HG03060 (cell line): ENCODE measurements around the gene ZSCAN32.

Source experiments
- ATAC-seq: cut with Tn5 transposase; IDR thresholded peaks from one replicate; pipeline ENCODE4 v1.9.1; 2021; ENCODE audit warnings: low read depth, moderate number of reproducible peaks; ENCODE audit not compliant: unreplicated experiment

ZSCAN32 gene

GRCh38 chr16:3400779-3401688 lies at the start of gene ZSCAN32, which contains the start of gene ZNF174:
TSS of gene ZSCAN32 (minus strand) at chr16:3401004. CDS start at chr16:3397557, 3,447 bp downstream.
TSS of gene ZNF174 (plus strand) at chr16:3401215. CDS start at chr16:3402005, 790 bp downstream.
- ATAC-seq: peak; percentile 96

- ATAC-seq: peak; percentile 23
Observed at GRCh38 chr16:3444032-3444388, 43.2 kb upstream of the ZSCAN32 start.

DNA sequence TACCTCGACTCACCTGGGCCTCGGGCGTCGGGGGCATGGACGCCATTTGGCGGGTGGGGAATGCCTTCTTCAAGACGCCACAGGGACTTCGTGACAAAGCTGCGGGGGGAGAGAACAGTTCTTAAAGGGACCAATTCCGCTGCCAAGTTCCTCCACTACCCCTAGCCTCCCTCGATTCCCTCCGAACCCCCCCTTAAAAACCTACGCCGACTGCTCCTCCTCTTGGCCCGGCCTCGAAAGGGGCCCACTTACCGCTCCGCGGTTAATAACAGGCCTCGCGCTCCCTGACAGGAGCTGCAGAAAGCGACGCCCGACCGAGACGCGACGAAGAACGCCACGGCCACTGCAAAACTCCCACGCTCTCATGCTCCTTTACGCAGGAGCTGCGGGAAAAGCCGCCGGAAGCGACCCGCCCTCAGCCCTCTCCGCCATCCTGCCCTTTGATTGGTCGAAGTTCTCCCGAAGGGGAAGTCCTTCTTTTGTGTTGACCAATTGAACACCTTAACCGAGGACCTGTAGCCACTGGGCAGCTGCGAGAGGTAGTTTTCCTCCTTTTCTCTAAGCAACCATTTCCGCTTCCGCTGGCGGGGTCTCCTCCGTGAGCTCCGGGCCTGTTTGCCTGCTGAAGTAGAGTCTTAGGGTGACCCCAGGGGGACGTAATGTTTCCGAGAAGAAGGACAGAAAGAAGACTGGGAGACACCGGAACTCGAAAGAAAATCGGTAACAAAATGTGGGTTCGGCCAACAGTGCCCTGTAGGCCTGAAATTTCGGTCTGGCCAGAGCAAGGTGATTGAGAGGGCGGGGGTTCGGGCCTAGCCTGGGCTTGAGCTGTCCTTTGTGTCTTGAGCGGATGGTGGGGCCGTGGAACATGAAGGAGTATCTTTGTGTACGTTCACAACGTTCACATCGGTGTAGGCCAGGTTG lies 42.6 kb upstream of the ZSCAN32 start, which contains the start of the genes NAA60 and ZNF597:
NAA60 (plus strand) TSS at position 573 of the 924 bp plus-strand sequence. CDS start 32,548 bp downstream, outside the sequence.
ZNF597 (minus strand) TSS at position 397 of the 924 bp plus-strand sequence; CDS start at position 46, 351 bp downstream.
- ATAC-seq: peak; percentile 65

- ATAC-seq: no peak
Observed at GRCh38 chr16:3439637-3440036, 38.8 kb upstream of the ZSCAN32 start.

DNA sequence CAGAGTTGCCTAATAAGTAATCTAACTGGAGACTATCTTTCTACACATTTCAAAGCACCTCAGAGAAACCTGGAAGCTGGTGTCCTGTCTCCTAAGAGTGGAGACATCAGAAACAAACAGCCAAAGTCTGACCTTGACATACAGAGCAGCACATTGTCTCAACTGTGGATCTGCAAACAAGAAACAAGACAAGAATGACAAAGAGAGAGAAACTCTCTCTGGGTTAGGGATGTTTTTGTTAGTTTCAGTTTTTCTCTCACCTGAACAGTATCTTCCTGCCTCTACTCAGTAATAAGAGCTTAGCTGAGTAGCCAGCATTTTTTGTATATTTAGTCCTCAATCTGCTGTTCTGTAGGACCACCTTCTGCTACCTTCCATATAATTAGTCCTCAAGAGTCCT lies 33.6 kb upstream of the ZSCAN32 start:
- ATAC-seq: no peak

- ATAC-seq: no peak
Observed at GRCh38 chr16:3431779-3432219, 31.0 kb upstream of the ZSCAN32 start.

DNA sequence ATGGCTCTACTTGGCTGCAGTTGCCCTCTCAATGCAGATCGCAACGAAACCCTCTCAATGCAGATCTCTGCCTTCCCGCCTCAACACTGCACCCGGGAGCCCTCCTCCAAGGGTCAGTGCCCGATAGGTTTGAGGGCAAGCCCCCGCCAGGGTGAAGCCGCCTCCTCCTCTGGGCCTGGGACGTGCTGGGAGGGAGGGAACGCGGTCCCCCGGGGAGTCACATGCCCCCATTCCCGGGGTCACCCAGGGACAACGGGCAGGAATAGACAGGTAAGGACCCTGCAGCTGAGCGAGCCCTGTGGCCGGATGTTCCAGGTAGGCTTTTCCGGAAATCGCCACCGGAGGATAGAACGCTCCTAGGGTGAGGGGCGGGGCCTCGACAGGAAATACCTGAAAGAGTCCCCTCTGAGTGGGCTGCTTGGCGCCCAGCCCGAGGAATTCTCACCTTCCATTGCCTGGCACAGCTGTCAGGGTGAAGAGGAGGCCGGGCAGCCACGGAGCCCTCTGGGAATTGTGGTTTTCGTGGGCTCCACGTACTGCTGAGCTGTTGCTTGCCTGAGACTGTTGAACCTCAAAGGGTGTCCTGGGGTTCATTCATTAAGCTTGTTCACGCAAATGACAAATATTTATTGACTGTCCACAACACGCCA lies 13.1 kb upstream of the ZSCAN32 start:
- ATAC-seq: no peak

- no peak for ATAC-seq
Observed at GRCh38 chr16:3408561-3409197, 7.9 kb upstream of the ZSCAN32 start.

DNA sequence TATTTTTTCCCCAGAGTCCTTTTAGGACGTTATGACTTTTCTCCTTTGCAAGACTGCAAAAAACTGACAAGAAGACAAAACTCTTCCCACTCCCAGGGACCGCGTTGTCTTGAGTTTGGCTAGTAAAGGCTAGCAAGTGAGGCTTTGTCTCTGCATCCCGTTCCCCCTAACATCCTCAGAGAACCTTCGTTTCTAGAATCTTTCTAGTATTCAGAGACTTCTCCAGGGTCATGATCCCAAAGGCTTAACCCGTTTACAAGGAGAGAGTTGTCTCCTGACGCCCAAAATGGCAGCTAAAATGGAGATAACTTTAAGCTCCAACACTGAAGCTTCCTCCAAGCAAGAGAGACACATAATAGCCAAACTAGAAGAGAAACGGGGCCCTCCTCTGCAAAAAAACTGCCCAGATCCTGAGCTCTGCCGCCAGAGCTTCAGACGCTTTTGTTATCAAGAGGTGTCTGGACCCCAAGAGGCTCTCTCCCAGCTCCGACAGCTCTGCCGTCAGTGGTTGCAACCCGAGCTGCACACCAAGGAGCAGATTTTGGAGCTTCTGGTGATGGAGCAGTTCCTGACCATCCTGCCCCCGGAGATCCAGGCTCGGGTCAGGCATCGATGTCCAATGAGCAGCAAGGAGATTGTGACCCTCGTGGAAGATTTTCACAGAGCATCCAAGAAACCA lies 1.1 kb upstream of the ZSCAN32 start:
- no peak for ATAC-seq

GRCh38 chr16:3400446-3400778 lies 392 bp downstream of the ZSCAN32 start:
- ATAC-seq: no peak

GRCh38 chr16:3389663-3390338 lies 11.0 kb downstream of the ZSCAN32 start:
- no peak for ATAC-seq

DNA sequence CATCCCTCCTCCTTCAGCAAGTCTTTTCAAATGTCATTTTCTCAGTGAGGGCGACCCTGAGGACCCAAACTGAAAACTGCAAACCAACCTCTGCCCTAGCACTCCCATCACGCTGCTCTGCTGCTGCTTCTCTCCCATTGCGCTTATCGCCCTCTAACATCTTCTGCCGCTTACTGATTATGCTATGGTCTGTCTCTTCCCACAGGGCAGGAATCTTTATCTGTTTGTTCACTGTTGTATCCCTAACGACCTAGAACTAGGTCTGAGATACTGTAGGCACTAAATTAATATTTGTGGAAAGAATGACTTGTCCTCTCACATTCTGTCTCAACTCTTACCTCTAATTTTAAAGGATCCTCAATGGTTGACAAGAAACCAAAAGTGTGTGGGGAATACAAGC lies 12.5 kb downstream of the ZSCAN32 start:
- no peak for ATAC-seq

GRCh38 chr16:3383045-3383448 lies 17.8 kb downstream of the ZSCAN32 start:
- ATAC-seq: no peak

GRCh38 chr16:3377917-3378316 lies 22.9 kb downstream of the ZSCAN32 start:
- no peak for ATAC-seq

GRCh38 chr16:3375680-3376079 lies 25.1 kb downstream of the ZSCAN32 start:
- ATAC-seq: no peak

GRCh38 chr16:3369073-3369472 lies 31.7 kb downstream of the ZSCAN32 start:
- no peak for ATAC-seq

DNA sequence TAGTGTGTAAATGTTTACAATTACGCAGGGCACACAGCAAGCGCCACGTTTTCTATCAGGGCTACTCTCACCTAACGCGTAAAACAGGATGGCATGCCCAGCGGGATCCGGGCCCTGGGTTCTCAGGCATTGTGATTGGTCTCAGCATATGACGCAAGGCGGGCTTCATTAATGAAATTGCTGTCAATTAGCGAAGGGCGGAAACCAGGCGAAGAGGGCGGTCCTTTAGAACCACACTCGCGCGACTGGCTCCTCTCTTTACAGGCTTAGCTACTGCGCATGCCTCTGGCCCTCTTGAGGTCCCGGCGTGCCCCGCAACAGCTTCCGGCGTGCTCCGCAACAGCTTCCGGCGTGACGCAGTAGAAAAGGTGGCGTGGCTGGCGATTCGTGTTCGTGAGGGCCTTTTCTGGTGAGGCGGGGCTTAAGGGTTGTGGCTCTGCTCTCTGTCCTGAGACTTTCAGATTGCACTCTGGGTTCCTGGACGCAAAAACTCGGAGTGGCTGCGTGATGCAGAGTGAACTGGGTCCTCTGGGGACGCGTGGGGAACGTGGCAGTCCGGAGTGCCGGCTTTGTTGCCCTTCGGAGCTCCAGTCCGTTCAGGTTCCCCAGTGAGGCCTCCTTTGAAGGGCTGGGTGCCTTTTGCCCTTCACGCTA lies 35.9 kb downstream of the ZSCAN32 start:
- no peak for ATAC-seq

DNA sequence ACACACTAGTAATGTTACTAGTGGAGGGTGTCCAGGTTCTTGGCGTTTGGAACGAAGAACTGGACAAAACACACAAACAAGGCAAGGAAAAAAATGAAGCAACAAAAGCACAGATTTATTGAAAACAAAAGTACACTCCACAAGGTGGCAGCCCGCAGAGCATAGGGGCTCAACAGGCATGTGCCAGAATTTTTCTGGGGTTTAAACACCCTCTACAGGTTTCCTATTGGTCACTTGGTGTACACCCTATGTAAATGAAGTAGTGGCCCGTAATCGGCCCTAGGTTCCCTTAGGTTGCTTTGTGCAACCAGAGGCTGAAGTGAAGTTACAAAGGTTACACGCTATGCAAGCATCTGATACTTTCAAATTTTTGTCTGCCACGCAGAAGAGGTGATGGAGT lies 37.0 kb downstream of the ZSCAN32 start:
- no peak for ATAC-seq
